Heart left ventricle (tissue), 16 donors: ENCODE data around the gene AGTRAP. TPM values are rescaled to one million over a fixed set of nuclear protein-coding genes. Genes with fewer than 3 reads are reported as not detected.

Experiments used
- ATAC-seq, 4 donors: fragments of 200-7000 bp; cut with Tn5 transposase; one replicate each; pipeline ENCODE4 v1.9.1; 2020 to 2022; ENCODE audit warnings: moderate library complexity in 4 of 4, mild to moderate bottlenecking in 3 of 4, moderate number of reproducible peaks in 1 of 4
- DNase-seq, 5 donors: peaks; one replicate each; pipeline ENCODE4 v3.0.0-alpha.2; 2020
- H3K27ac ChIP-seq, 12 donors: fragments of 200-600 bp; sonication (generic) in 4 of 12; one replicate each; pipeline versions ENCODE4 v1.5.0 to v1.8.0; 2016 to 2022; ENCODE audit warnings: mild to moderate bottlenecking in 2 of 12
- H3K27me3 ChIP-seq, 9 donors: fragments of 200-600 bp; sonication (generic) in 2 of 9; one replicate each; pipeline versions ENCODE4 v1.5.1 to v1.8.0; 2016 to 2022; ENCODE audit warnings: mild to moderate bottlenecking in 3 of 9
- H3K36me3 ChIP-seq, 9 donors: fragments of 200-600 bp; sonication (generic) in 2 of 9; one replicate each; pipeline versions ENCODE4 v1.5.0 to v1.8.0; 2018 to 2022; ENCODE audit warnings: mild to moderate bottlenecking in 2 of 9
- H3K4me1 ChIP-seq, 12 donors: fragments of 200-600 bp; sonication (generic) in 4 of 12; one replicate each; pipeline versions ENCODE4 v1.5.0 to v1.8.0; 2016 to 2022; ENCODE audit warnings: mild to moderate bottlenecking in 3 of 12
- H3K4me3 ChIP-seq, 12 donors: fragments of 200-600 bp; sonication (generic) in 4 of 12; one replicate each; pipeline versions ENCODE4 v1.5.0 to v1.8.0; 2017 to 2022; ENCODE audit warnings: mild to moderate bottlenecking in 9 of 12, moderate library complexity in 4 of 12
- H3K9me3 ChIP-seq, 12 donors: fragments of 200-600 bp; sonication (generic) in 4 of 12; one replicate each; pipeline versions ENCODE4 v1.5.0 to v1.8.0; 2016 to 2022; ENCODE audit warnings: mild to moderate bottlenecking in 1 of 12
- CTCF ChIP-seq, 12 donors: fragments of 200-600 bp; sonication (generic) in 4 of 12; IDR thresholded peaks; one replicate each; pipeline versions ENCODE4 v1.5.0 to v1.8.0; 2018 to 2022; ENCODE audit warnings: antibody characterized with exemption in 12 of 12, mild to moderate bottlenecking in 5 of 12
- POLR2A ChIP-seq, 2 donors: fragments of 450-650 bp; IDR thresholded peaks; one replicate each; pipeline ENCODE4 v1.6.1; 2017; ENCODE audit warnings: antibody characterized with exemption in 2 of 2, mild to moderate bottlenecking in 2 of 2, moderate library complexity in 2 of 2
- WGBS, 4 donors: extraction: QIAGEN DNeasy Blood & Tissue Kit in 2 of 4; methylation state at CpG; one replicate each; pipeline versions ENCODE4 v1.1.5 to v1.1.7; 2013 to 2018; 5-methylcytosine and 5-hydroxymethylcytosine counted together
- intact Hi-C, 10 donors: fragments of 100-400 bp; cut with DNase I; formaldehyde crosslinking; loops; one replicate each; pipeline versions ENCODE4 v1.11.1 to v1.14.2; 2022
- polyA plus RNA-seq, 2 donors: library from polyadenylated mRNA; stranded (reverse); fragments of 200-250 nt; gene quantifications; one replicate each; pipeline ENCODE4 v1.2.3, GENCODE V29; 2013
- total RNA-seq, 9 donors: library from RNA; depleted of rRNA in 2 of 9; stranded (reverse); fragments of >200 nt in 2 of 9; fragmentation: NEBNext Ultra II Directional in 3 of 9; extraction: Animal tissue kit (Norgen Biotek cat#: 25700) in 3 of 9; gene quantifications; one replicate each; pipeline versions ENCODE4 v1.1.0 to v1.2.4, GENCODE V29; 2016 to 2023
- donor health status: ischemic (EF 13 %, LVEDD 7.1; RV severe dilation, severe dysfunction).
- donor health status: healthy with polysubstance abuse.
- donor health status: DM: no; HTN: yes; CAD: no.
- donor health status: DM: no; HTN: no; CAD: no.
- donor health status: ischemic (EF 25% LVEDD 6.9; RV normal size, moderate dysfunction).
- donor health status: ischemic (EF 25% LVEDD 5.7; RV mildly dilated, moderate dysfunction).
- donor health status: healthy.
- donor health status: DM: yes; HTN: yes; CAD: no.
- donor health status: ischemic (EF 35%, LVEDD 5.7; RV mildly dilated, moderate dysfunction).
- donor health status: nonischemic (EF 11% LVEDD 7.7; RV severe dilation, severe dysfunction).
- donor health status: DM: yes; HTN: yes; CAD: no.
- donor health status: PGD.
- donor health status: ischemic (EF 29% LVEDD 5.4; RV normal size, mild dysfunction).
- donor health status: nonischemic (EF 23%, LVEDD 6.1; RV moderate dilation, normal function).

Gene AGTRAP
- total and polyA plus RNA-seq, 11 donors: 11.8 to 134 (median 24.5) TPM

- intact Hi-C loops: loop anchor here in 5 of 10 donors (5.0 to 10.0 kb wide), 3 partner anchors 63 to 526 kb away; partner anchors contain the start of genes AGTRAP (in 5 of the 5) and UBIAD1 (in 1 of the 5)
Observed at GRCh38 chr1:11800391-11800755, 64.4 kb downstream of the AGTRAP start.

More at GRCh38 chr1:11800391-11800755, 64.4 kb downstream of the AGTRAP start:
- no peak for DNase-seq
- H3K27ac ChIP-seq: peak overlapping the region in 10 of 12 donors; percentile 14 to 100 (median 99)
- peak overlapping the region in 1 of 12 donors; percentile 86 for H3K4me3 ChIP-seq
- ATAC-seq: no peak
- WGBS, 4 donors: 87 to 94% (median 91%) methylated on average over 8 of the region's 8 CpGs
- TF ChIP-seq CTCF (IDR thresholded peaks at IDR 0.05): no peak
- TF ChIP-seq POLR2A (IDR thresholded peaks at IDR 0.05): no peak
- peaks cover 22 to 92% (median 68%) of the 10 kb centered on the region in 12 donors for H3K4me1 ChIP-seq
- H3K27me3 ChIP-seq: no peaks in the 10 kb centered on the region
- no peaks in the 10 kb centered on the region for H3K9me3 ChIP-seq
- H3K36me3 ChIP-seq: peaks cover 0 to 64% (median 43%) of the 10 kb centered on the region in 9 donors

Other genes starting within 250 kb of the AGTRAP start
- gene FBXO2, start 81.7 kb upstream of the AGTRAP start, total RNA-seq: 1 to 10 TPM in 8 of 9 donors, under 1 TPM in 1; 0.83 to 7.5 (median 2.1) TPM
- gene FBXO2, start 81.7 kb upstream of the AGTRAP start, polyA plus RNA-seq: 1 to 10 TPM; 2.5 to 4.6 TPM
- gene FBXO44, start 81.3 kb upstream of the AGTRAP start, total RNA-seq: 10 to 100 TPM in 8 of 9 donors, 1 to 10 TPM in 1; 9.8 to 19.1 (median 15.1) TPM
- 10 to 100 TPM; 16.6 to 18.1 TPM for gene FBXO44, start 81.3 kb upstream of the AGTRAP start, polyA plus RNA-seq
- 10 to 100 TPM in 4 of 9 donors, 1 to 10 TPM in 5; 5.6 to 23.3 (median 8.3) TPM for gene FBXO6, start 71.9 kb upstream of the AGTRAP start, total RNA-seq
- gene FBXO6, start 71.9 kb upstream of the AGTRAP start, polyA plus RNA-seq: 10 to 100 TPM in 1 of 2 donors, 1 to 10 TPM in 1; 5.6 to 10.9 TPM
- 10 to 100 TPM; 15.9 to 47.1 (median 18.5) TPM for gene MAD2L2, start 55.0 kb upstream of the AGTRAP start, total RNA-seq
- 10 to 100 TPM; 17.2 to 54.2 TPM for gene MAD2L2, start 55.0 kb upstream of the AGTRAP start, polyA plus RNA-seq
- gene DRAXIN, start 44.4 kb upstream of the AGTRAP start, total RNA-seq: under 1 TPM in 5 of 9 donors, not detected in 4; 0.09 to 0.29 (median 0.12) TPM
- gene DRAXIN, start 44.4 kb upstream of the AGTRAP start, polyA plus RNA-seq: under 1 TPM; 0.03 to 0.04 TPM
- 1 to 10 TPM; 1.5 to 7.6 (median 3.1) TPM for gene C1orf167, start 26.1 kb downstream of the AGTRAP start, total RNA-seq
- 1 to 10 TPM; 4.1 to 4.9 TPM for gene C1orf167, start 26.1 kb downstream of the AGTRAP start, polyA plus RNA-seq
- gene MTHFR, start 69.8 kb downstream of the AGTRAP start, total RNA-seq: 10 to 100 TPM; 26.9 to 61.2 (median 38.1) TPM
- 10 to 100 TPM; 21.9 to 45.9 TPM for gene MTHFR, start 69.8 kb downstream of the AGTRAP start, polyA plus RNA-seq
- 10 to 100 TPM; 11.6 to 21.5 (median 17.2) TPM for gene CLCN6, start 70.1 kb downstream of the AGTRAP start, total RNA-seq
- 10 to 100 TPM; 10.2 to 17.2 TPM for gene CLCN6, start 70.1 kb downstream of the AGTRAP start, polyA plus RNA-seq
- 1,000 to 10,000 TPM in 1 of 9 donors, 100 to 1,000 TPM in 8; 126 to 3,156 (median 279) TPM for gene NPPA, start 111.6 kb downstream of the AGTRAP start, total RNA-seq
- 1,000 to 10,000 TPM in 1 of 2 donors, 10 to 100 TPM in 1; 59.9 to 1,418 TPM for gene NPPA, start 111.6 kb downstream of the AGTRAP start, polyA plus RNA-seq
- gene NPPB, start 122.8 kb downstream of the AGTRAP start, total RNA-seq: 1,000 to 10,000 TPM in 1 of 9 donors, 100 to 1,000 TPM in 4, 10 to 100 TPM in 4; 14.4 to 1,297 (median 252) TPM
- gene NPPB, start 122.8 kb downstream of the AGTRAP start, polyA plus RNA-seq: 1,000 to 10,000 TPM in 1 of 2 donors, 100 to 1,000 TPM in 1; 197 to 7,924 TPM
- 100 to 1,000 TPM in 1 of 9 donors, 10 to 100 TPM in 8; 37.1 to 106 (median 41.3) TPM for gene KIAA2013, start 190.3 kb downstream of the AGTRAP start, total RNA-seq
- 10 to 100 TPM; 29.3 to 57.4 TPM for gene KIAA2013, start 190.3 kb downstream of the AGTRAP start, polyA plus RNA-seq
- gene PLOD1, start 198.6 kb downstream of the AGTRAP start, total RNA-seq: 100 to 1,000 TPM in 1 of 9 donors, 10 to 100 TPM in 8; 37.5 to 104 (median 50.1) TPM
- gene PLOD1, start 198.6 kb downstream of the AGTRAP start, polyA plus RNA-seq: 100 to 1,000 TPM in 1 of 2 donors, 10 to 100 TPM in 1; 38.3 to 108 TPM
- gene MFN2, start 244.3 kb downstream of the AGTRAP start, total RNA-seq: 100 to 1,000 TPM; 398 to 900 (median 632) TPM
- gene MFN2, start 244.3 kb downstream of the AGTRAP start, polyA plus RNA-seq: 100 to 1,000 TPM; 263 to 374 TPM